ENCODE measurements around the gene SLC6A13.

GRCh38 chr12:174596-174995 lies 88.0 kb downstream of the SLC6A13 start:
- TF ChIP-seq CTCF (IDR thresholded peaks at IDR 0.05) (no peak), JUN (CRISPR knock-in tag; IDR thresholded peaks at IDR 0.05) (no peak), ZBTB21 (CRISPR knock-in tag; IDR thresholded peaks at IDR 0.05; ENCODE audit: borderline replicate concordance) (no peak), IRF1 (CRISPR knock-in tag; IDR thresholded peaks at IDR 0.05) (no peak), CREB1 (CRISPR knock-in tag; IDR thresholded peaks at IDR 0.05) (no peak), AFF4 (CRISPR knock-in tag; IDR thresholded peaks at IDR 0.05; ENCODE audit: borderline replicate concordance) (no peak), ZNF671 (CRISPR knock-in tag; IDR thresholded peaks at IDR 0.05) (no peak), ATF3 (CRISPR knock-in tag; conservative IDR thresholded peaks at IDR 0.05) (no peak), ATF2 (CRISPR knock-in tag; IDR thresholded peaks at IDR 0.05; ENCODE audit: borderline replicate concordance, low read depth) (no peak)

Measured in WTC11 (cell line).